Measurements from ENCODE around the gene CACNA1B. TPM values are rescaled to one million over a fixed set of nuclear protein-coding genes. Genes with fewer than 3 reads are reported as not detected.

CACNA1B gene
- total and polyA plus RNA-seq, 9 of the 15 experiments (the other 6 are each of a cell fraction or from before 2014, with no cell fraction given), result 0.01 to 0.04 TPM; not detected in 7

DNA sequence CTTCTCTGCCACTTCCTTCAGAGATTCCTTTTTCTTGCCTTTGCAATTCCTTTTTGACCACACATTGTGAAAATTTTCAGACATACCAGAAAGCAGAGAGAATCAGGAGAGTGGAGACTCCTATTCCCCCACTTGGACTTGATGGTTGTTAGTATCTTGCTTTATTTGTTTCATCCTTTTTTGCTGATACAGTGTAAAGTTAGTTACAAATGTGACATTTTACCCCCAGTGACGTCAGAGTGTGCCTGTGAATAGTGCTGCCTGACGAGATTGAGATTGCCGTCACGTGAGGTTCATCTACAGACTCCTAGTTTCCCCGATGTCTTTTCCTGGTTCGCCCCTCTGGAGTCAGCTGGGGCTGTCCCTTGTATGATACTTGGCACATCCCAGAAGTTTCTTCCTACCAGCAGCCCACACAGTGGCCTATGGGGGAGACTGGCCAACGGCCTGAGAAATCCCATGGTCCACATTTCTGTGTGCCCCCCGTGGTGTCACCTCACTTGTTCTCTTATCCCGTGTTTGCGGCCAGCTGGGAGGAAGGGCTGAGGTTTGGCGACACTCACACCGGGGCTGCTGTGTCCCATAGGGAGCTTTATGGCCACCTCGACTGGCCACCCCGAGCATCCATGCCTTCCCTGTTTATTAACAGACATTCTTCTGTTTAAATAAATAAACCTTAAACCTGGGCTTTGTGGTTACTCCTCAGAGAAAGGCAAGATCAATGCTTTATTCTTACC lies 48.2 kb upstream of the CACNA1B start:
- ATAC-seq (no peak), FAIRE-seq (peak; percentile 15), DNase-seq (ENCODE audit: extremely low read depth in 1 of 4, low spot score in 3 of 4) (no peak)
- no peak overlapping the region for H2AFZ ChIP-seq (ENCODE audit: low read depth, low read length)
- WGBS (ENCODE audit: insufficient coverage, low coverage, missing lambda C conversion rate), result 89% methylated on average over 10 of the region's 14 CpGs
- H3K4me2 ChIP-seq (ENCODE audit: insufficient read depth, low read length), result no peak overlapping the region
- intact Hi-C loops (cut with micrococcal nuclease) (no loop called here), in situ Hi-C loops (cut with MboI) (no loop called here)
- CTCF ChIA-PET (ENCODE audit: low intra/inter-chr PET ratio), result no interaction called here
- H3K4me1 ChIP-seq (replicated peaks in 1 of 2; ENCODE audit: control insufficient read depth in 2 of 2, insufficient read depth in 2 of 2, low read length in 2 of 2), result peaks cover 0 to 9% of the 10 kb centered on the region in 2 experiments; a peak in 1 of 5 replicates
- H3K9ac ChIP-seq (ENCODE audit: insufficient read depth in 1 of 2, low read depth in 2 of 2, low read length in 2 of 2), result no peak overlapping the region
- H3K27ac ChIP-seq (ENCODE audit: extremely low read depth, low read depth, low read length), result no peak overlapping the region
- H3K9me3 ChIP-seq (replicated peaks; ENCODE audit: control insufficient read depth, insufficient read depth, low read depth, low read length), result no peaks in the 10 kb centered on the region
- 0 out of 2 replicates have a peak, but pooled peaks cover 3% of the 10 kb centered on the region for H4K20me1 ChIP-seq (replicated peaks; ENCODE audit: control insufficient read depth, insufficient read depth, low read length)
- BruUV-seq (replicated peaks), result no TSS peak
- H3K9me1 ChIP-seq (ENCODE audit: control insufficient read depth, insufficient read depth, low read length), result no peaks in the 10 kb centered on the region
- H3K27me3 ChIP-seq (ENCODE audit: control insufficient read depth in 2 of 2, insufficient read depth in 2 of 2, low read length in 2 of 2), result no peaks in the 10 kb centered on the region
- TF ChIP-seq, protein P1, sequence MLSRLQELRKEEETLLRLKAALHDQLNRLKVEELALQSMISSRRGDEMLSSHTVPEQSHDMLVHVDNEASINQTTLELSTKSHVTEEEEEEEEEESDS (CRISPR knock-in tag; IDR thresholded peaks at IDR 0.05), result no peak
- no peak for TF ChIP-seq ILF3 (IDR thresholded peaks at IDR 0.05; ENCODE audit: borderline replicate concordance)
- peak; percentile 51; the same call in 1 of the 2 replicates for TF ChIP-seq ZNF316 (IDR thresholded peaks at IDR 0.05)
- TF ChIP-seq C11orf30 (IDR thresholded peaks at IDR 0.05; ENCODE audit: low read depth), result peak; percentile 32; the same call in 1 of the 2 replicates
- TF ChIP-seq ZNF785 (CRISPR knock-in tag; IDR thresholded peaks at IDR 0.05), result no peak
- H3K36me3 ChIP-seq (ENCODE audit: control insufficient read depth, insufficient read depth, low read length), result peaks cover 39% of the 10 kb centered on the region; the same call in 2 of the 3 replicates
- POLR2A ChIA-PET, result interaction anchor here (0.6 kb wide), 1 partner anchor 641 kb away, joined by 4 read pairs; the partner anchor contains the start of gene SSNA1
- no peak overlapping the region for H3K4me3 ChIP-seq
- no peaks in the 10 kb centered on the region for H3K79me2 ChIP-seq (ENCODE audit: control insufficient read depth, insufficient read depth, low read length)
